Endothelial cell of umbilical vein (primary cell): ENCODE measurements around the gene FAM83F. TPM values are rescaled to one million over a fixed set of nuclear protein-coding genes. Genes with fewer than 3 reads are reported as not detected.

Experiments used
- BruUV-seq: library from RNA; stranded (reverse); fragments of 400-500 nt; replicated peaks from 2 replicates; lab custom pipeline; 2021; lab: Mats Ljungman, UMichigan
- CTCF ChIA-PET: fragments of 300-600, 350-600 bp; sonication (Branson Sonifier 250); formaldehyde crosslinking; loops from one replicate; lab custom pipeline; 2021; ENCODE audit warnings: antibody characterized with exemption, inconsistent platforms; lab: Charles Lee
- POLR2A ChIA-PET: fragments of 300-600, 350-600 bp; sonication (Branson Sonifier 250); formaldehyde crosslinking; loops from one replicate; lab custom pipeline; 2021; ENCODE audit warnings: antibody characterized with exemption, inconsistent platforms; lab: Charles Lee
- DNase-seq: peaks from one replicate; pipeline ENCODE4 v3.0.0-alpha.2; 2011; ENCODE audit warnings: low read depth, low spot score
- FAIRE-seq: peaks from 2 replicates; lab custom pipeline; 2011; peaks lifted over from hg19 to GRCh38; lab: Jason Lieb, UNC
- H2AFZ ChIP-seq: 2 replicates; pipeline ENCODE4 v1.6.0; 2012; ENCODE audit warnings: low read depth, low read length, control low read depth, inconsistent platforms
- H3K27ac ChIP-seq: 2 replicates; pipeline ENCODE4 v1.5.1; 2011; ENCODE audit warnings: low read depth, mild to moderate bottlenecking, control low read depth, low read length, moderate library complexity; ENCODE audit not compliant: insufficient read depth
- H3K27me3 ChIP-seq, 2 experiments: 2 replicates each; pipeline versions ENCODE4 v1.6.0 to v1.6.1; 2011; ENCODE audit warnings: low read length in 2 of 2, mixed read lengths in 1 of 2; ENCODE audit not compliant: control insufficient read depth in 2 of 2, insufficient read depth in 2 of 2
- H3K36me3 ChIP-seq, 2 experiments: 2 replicates in 1 of 2; 3 replicates in 1 of 2; pipeline ENCODE4 v1.5.1; 2011; ENCODE audit warnings: low read length in 2 of 2, mild to moderate bottlenecking in 1 of 2, moderate library complexity in 1 of 2; ENCODE audit not compliant: control insufficient read depth in 2 of 2, insufficient read depth in 2 of 2; ENCODE audit errors: extremely low read depth in 1 of 2
- H3K4me1 ChIP-seq: 3 replicates; pipeline ENCODE4 v1.5.1; 2011; ENCODE audit warnings: mild to moderate bottlenecking, low read length; ENCODE audit not compliant: control insufficient read depth, insufficient read depth; ENCODE audit errors: extremely low read depth
- H3K4me2 ChIP-seq: 2 replicates; pipeline ENCODE4 v1.6.1; 2011; ENCODE audit warnings: low read length, control low read depth, mixed read lengths; ENCODE audit not compliant: insufficient read depth
- H3K4me3 ChIP-seq, 3 experiments: fragments of 200-600 bp in 1 of 3; sonication (generic), shearing (Covaris generic) in 1 of 3; replicated peaks in 1 of 3; 2 replicates each; pipeline ENCODE4 v1.5.1; 2011 to 2016; ENCODE audit warnings: control low read depth in 3 of 3, low read length in 3 of 3, mild to moderate bottlenecking in 2 of 3, inconsistent platforms in 1 of 3, low read depth in 1 of 3, moderate library complexity in 1 of 3; ENCODE audit not compliant: insufficient read depth in 1 of 3
- H3K79me2 ChIP-seq: 2 replicates; pipeline ENCODE4 v1.6.0; 2012; ENCODE audit warnings: low read length, inconsistent platforms; ENCODE audit not compliant: control insufficient read depth, insufficient read depth
- H3K9ac ChIP-seq: replicated peaks from 2 replicates; pipeline ENCODE3; 2011; ENCODE audit warnings: low read length, control low read depth; ENCODE audit not compliant: insufficient read depth; ENCODE audit errors: extremely low read depth
- H3K9me1 ChIP-seq: replicated peaks from 3 replicates; pipeline ENCODE4 v1.6.0; 2011; ENCODE audit warnings: mild to moderate bottlenecking, low read length; ENCODE audit not compliant: control insufficient read depth, insufficient read depth; ENCODE audit errors: extremely low read depth
- H3K9me3 ChIP-seq: replicated peaks from 2 replicates; pipeline ENCODE4 v1.5.1; 2012; ENCODE audit warnings: low read length, inconsistent platforms; ENCODE audit not compliant: control insufficient read depth, insufficient read depth
- H4K20me1 ChIP-seq: replicated peaks from 2 replicates; pipeline ENCODE3; 2011; ENCODE audit warnings: mild to moderate bottlenecking, low read length; ENCODE audit not compliant: control insufficient read depth, insufficient read depth; ENCODE audit errors: extremely low read depth
- EZH2 ChIP-seq: IDR thresholded peaks from 2 replicates; pipeline ENCODE4 v1.6.1; 2012; ENCODE audit warnings: borderline replicate concordance, low read depth, mild to moderate bottlenecking, moderate library complexity, low read length, inconsistent platforms; ENCODE audit not compliant: severe bottlenecking
- FOS ChIP-seq: IDR thresholded peaks from 2 replicates; pipeline ENCODE4 v1.6.1; 2011; ENCODE audit warnings: mild to moderate bottlenecking, low read length, moderate library complexity, borderline replicate concordance; ENCODE audit not compliant: insufficient read depth
- GATA2 ChIP-seq: IDR thresholded peaks from 2 replicates; pipeline ENCODE4 v1.7.0; 2011; ENCODE audit warnings: low read depth, mild to moderate bottlenecking, moderate library complexity, mixed read lengths, low read length; ENCODE audit not compliant: insufficient read length, insufficient read depth
- JUN ChIP-seq: IDR thresholded peaks from 2 replicates; pipeline ENCODE4 v1.6.1; 2011; ENCODE audit warnings: borderline replicate concordance, low read depth; ENCODE audit not compliant: insufficient read length, insufficient read depth
- MYC ChIP-seq: IDR thresholded peaks from one replicate; pipeline ENCODE4 v1.6.1; 2011; ENCODE audit warnings: mild to moderate bottlenecking, low read depth, low read length
- POLR2A ChIP-seq: IDR thresholded peaks from 2 replicates; pipeline ENCODE4 v1.6.1; 2012; ENCODE audit warnings: low read depth, mild to moderate bottlenecking, control low read depth, low read length
- POLR2AphosphoS5 ChIP-seq: IDR thresholded peaks from 2 replicates; pipeline ENCODE4 v1.6.1; 2012; ENCODE audit warnings: low read depth, mild to moderate bottlenecking, control low read depth, low read length, moderate library complexity; ENCODE audit not compliant: insufficient read depth
- dilution Hi-C: fragments of 300-500 bp; cut with MboI; formaldehyde crosslinking; loops from one replicate; pipeline ENCODE4 v1.15.0; 2019; ENCODE audit warnings: low sequenced_read_pairs; ENCODE audit not compliant: extremely low pct_ligation_motif_present
- intact Hi-C: fragments of 100-400 bp; cut with micrococcal nuclease; formaldehyde crosslinking; loops from one replicate; pipeline ENCODE4 v1.10.0; 2022
- polyA plus RNA-seq, 4 experiments: library from polyadenylated mRNA; depleted of rRNA in 3 of 4; stranded (reverse) in 3 of 4; unstranded in 1 of 4; fragments of >200 nt; gene quantifications; 2 replicates each; pipeline versions ENCODE4 v1.2.1 to v1.2.3, GENCODE V29; 2011 to 2012; ENCODE audit warnings: missing spikeins in 1 of 4
- total RNA-seq: library from RNA; stranded (reverse); gene quantifications from 2 replicates; pipeline ENCODE4 v1.2.3, GENCODE V29; 2021
- TF ChIP-seq, protein P1 (sequence below), 2 donors: IDR thresholded peaks; 1 replicate in 1 of 2; 2 replicates in 1 of 2; pipeline ENCODE4 v1.5.1; 2011; ENCODE audit warnings: low read length in 2 of 2, mild to moderate bottlenecking in 2 of 2, moderate library complexity in 2 of 2, control low read depth in 1 of 2, inconsistent platforms in 1 of 2, low read depth in 1 of 2; ENCODE audit not compliant: insufficient read depth in 1 of 2; ENCODE audit errors: extremely low read depth in 1 of 2

Gene FAM83F
- total and polyA plus RNA-seq, 2 donors (not counting 3 experiments of a cell fraction or from before 2014, with no cell fraction given): not detected

DNA sequence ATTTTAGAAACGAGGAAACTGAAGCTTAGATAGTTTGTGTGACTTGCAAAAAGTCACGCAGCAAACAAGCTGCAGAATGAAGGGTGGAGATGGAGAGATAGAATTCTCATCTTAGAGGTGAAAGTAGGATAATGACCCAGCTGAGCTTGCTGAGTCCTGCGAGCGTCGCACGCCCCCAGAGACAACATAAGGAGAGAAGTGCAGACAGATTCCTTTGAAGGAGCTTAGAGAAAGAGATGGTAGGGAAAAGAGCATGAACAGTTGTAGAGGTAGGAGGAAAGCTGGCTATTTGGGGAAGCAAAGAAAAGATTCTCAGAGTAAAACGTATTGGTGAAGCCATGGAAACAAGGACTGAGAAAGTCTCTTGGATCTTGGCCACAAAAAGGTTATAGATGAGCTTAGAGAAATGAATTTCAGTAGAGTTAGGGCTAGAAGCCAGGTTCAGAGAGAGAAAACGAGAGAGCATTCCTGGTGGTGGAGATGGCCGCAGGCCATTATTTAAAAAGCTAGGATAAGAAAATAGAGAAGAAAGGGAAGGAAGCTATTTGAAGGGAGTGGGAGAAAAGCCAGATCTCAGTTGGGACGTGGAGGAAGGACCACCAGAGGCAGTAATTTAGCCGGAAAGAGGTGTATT, 44.8 kb downstream of the FAM83F start:
- Histone ChIP-seq H3K4me2 (no peak overlapping the region), H3K4me1 (peaks cover 15% of the 10 kb centered on the region), H4K20me1 (no peaks in the 10 kb centered on the region), H3K9me1 (no peaks in the 10 kb centered on the region), H3K9ac (no peak overlapping the region), H3K27me3 (peaks cover 3 to 26% of the 10 kb centered on the region in 2 experiments), H3K79me2 (no peaks in the 10 kb centered on the region), H3K27ac (no peak overlapping the region), H3K9me3 (no peaks in the 10 kb centered on the region), H2AFZ (no peak overlapping the region), H3K4me3 (no peak overlapping the region), H3K36me3 (no peaks in the 10 kb centered on the region)
- no TSS peak for BruUV-seq
- intact Hi-C loops: loop anchor here (10.0 kb wide), 1 partner anchor 235 kb away; no protein-coding TSS in a partner anchor
- FAIRE-seq (no peak), DNase-seq (no peak)
- no peak for TF ChIP-seq EZH2
- dilution Hi-C loops: no loop called here
- CTCF ChIA-PET: interaction anchor here (0.7 to 3.5 kb wide), 12 partner anchors 11 to 859 kb away, joined by 3 to 31 read pairs (median 6); partner anchors contain the start of gene TNRC6B
- POLR2A ChIA-PET: interaction anchor here (0.7 kb wide), 1 partner anchor 720 kb away, joined by 3 read pairs; no protein-coding TSS in a partner anchor

DNA sequence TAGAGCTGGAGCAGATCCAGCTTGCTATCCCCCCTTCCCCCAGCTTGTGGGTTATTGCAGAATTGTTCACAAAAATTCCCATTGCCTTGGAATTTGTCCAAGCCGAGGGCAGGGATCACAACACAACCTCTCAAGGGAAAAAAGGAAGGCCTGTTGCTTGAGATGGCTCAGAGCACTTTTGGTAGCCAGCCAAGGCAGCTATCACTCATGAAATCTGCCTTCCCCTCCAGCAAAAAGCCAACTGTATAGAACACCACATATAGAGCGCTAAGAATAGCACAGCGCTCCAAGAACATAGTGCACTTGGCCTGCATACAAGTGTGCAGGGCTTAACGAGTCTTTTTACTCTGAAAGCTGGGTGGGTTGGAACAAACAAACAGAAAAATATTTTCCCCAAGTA, 46.2 kb downstream of the FAM83F start:
- H3K9me3 ChIP-seq: no peaks in the 10 kb centered on the region
- ChIA-PET POLR2A (interaction anchor here (0.6 to 1.2 kb wide), 2 partner anchors 136 to 1549 kb away, joined by 5 to 7 read pairs; partner anchors contain the start of genes PMM1 and TNRC6B), CTCF (interaction anchor here (1.1 to 3.5 kb wide), 11 partner anchors 16 to 858 kb away, joined by 3 to 31 read pairs (median 9); partner anchors contain the start of gene TNRC6B)
- no peaks in the 10 kb centered on the region for H3K9me1 ChIP-seq
- intact Hi-C loops (loop anchor here (10.0 kb wide), 1 partner anchor 234 kb away; no protein-coding TSS in a partner anchor), dilution Hi-C loops (no loop called here)
- peaks cover 19% of the 10 kb centered on the region for H3K4me1 ChIP-seq
- H3K79me2 ChIP-seq: no peaks in the 10 kb centered on the region
- H3K4me2 ChIP-seq: peak overlapping the region; percentile 4
- H3K36me3 ChIP-seq: no peaks in the 10 kb centered on the region
- no peak overlapping the region for H3K4me3 ChIP-seq
- H3K27ac ChIP-seq: no peak overlapping the region
- TF ChIP-seq EZH2: no peak
- peak; percentile 87 for TF ChIP-seq GATA2
- TF ChIP-seq POLR2AphosphoS5: peak; percentile 22
- TF ChIP-seq POLR2A: no peak
- TF ChIP-seq MYC: no peak
- TF ChIP-seq, protein P1, sequence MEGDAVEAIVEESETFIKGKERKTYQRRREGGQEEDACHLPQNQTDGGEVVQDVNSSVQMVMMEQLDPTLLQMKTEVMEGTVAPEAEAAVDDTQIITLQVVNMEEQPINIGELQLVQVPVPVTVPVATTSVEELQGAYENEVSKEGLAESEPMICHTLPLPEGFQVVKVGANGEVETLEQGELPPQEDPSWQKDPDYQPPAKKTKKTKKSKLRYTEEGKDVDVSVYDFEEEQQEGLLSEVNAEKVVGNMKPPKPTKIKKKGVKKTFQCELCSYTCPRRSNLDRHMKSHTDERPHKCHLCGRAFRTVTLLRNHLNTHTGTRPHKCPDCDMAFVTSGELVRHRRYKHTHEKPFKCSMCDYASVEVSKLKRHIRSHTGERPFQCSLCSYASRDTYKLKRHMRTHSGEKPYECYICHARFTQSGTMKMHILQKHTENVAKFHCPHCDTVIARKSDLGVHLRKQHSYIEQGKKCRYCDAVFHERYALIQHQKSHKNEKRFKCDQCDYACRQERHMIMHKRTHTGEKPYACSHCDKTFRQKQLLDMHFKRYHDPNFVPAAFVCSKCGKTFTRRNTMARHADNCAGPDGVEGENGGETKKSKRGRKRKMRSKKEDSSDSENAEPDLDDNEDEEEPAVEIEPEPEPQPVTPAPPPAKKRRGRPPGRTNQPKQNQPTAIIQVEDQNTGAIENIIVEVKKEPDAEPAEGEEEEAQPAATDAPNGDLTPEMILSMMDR (IDR thresholded peaks at IDR 0.05; ENCODE audit: extremely low read depth in 1 of 2, insufficient read depth in 1 of 2, low read depth in 1 of 2, low read length in 2 of 2): no peak
- no peak for TF ChIP-seq JUN
- no peak for TF ChIP-seq FOS
- no peak overlapping the region for H2AFZ ChIP-seq
- no peak overlapping the region for H3K9ac ChIP-seq
- no TSS peak for BruUV-seq
- peaks cover 3 to 21% of the 10 kb centered on the region in 2 experiments for H3K27me3 ChIP-seq
- H4K20me1 ChIP-seq: no peaks in the 10 kb centered on the region
- DNase-seq (peak; percentile 95), FAIRE-seq (peak; percentile 88)
